NCI-H2081 (cell line): ENCODE results near the gene AUTS2.
"Not testable (repeated sequence)": the region's sequence is repeated elsewhere in the genome, so short reads cannot be mapped to it uniquely, and the experiment has no call there.

Experiments used
- DNase-seq, 2 experiments: peaks; one replicate each; lab custom pipeline; 2025; lab: John Stamatoyannopoulos, UW

Gene AUTS2

GRCh38 chr7:70812511-70812910 lies 1214.2 kb downstream of the AUTS2 start:
- no peak for DNase-seq

- DNase-seq: not testable (repeated sequence)
Measured at GRCh38 chr7:70822490-70822889, 1224.2 kb downstream of the AUTS2 start.

GRCh38 chr7:70829221-70830059 lies 1231.2 kb downstream of the AUTS2 start:
- DNase-seq: peak; percentile 57 to 65

- no peak for DNase-seq
Measured at GRCh38 chr7:70830060-70830395, 1231.8 kb downstream of the AUTS2 start.

GRCh38 chr7:70830426-70830825 lies 1232.2 kb downstream of the AUTS2 start:
- DNase-seq: no peak

- DNase-seq: no peak
Measured at GRCh38 chr7:70833726-70834125, 1235.5 kb downstream of the AUTS2 start.

- no peak for DNase-seq
Measured at GRCh38 chr7:70834424-70834823, 1236.1 kb downstream of the AUTS2 start.

GRCh38 chr7:70835658-70836057 lies 1237.4 kb downstream of the AUTS2 start:
- DNase-seq: no peak

GRCh38 chr7:70836279-70836678 lies 1238.0 kb downstream of the AUTS2 start:
- DNase-seq: no peak

GRCh38 chr7:70836946-70837345 lies 1238.7 kb downstream of the AUTS2 start:
- DNase-seq: no peak

GRCh38 chr7:70837589-70837988 lies 1239.3 kb downstream of the AUTS2 start:
- no peak for DNase-seq

- DNase-seq: no peak
Measured at GRCh38 chr7:70838292-70838907, 1240.1 kb downstream of the AUTS2 start.
